A673 (cell line): ENCODE results near the gene SH3RF3. TPM values are rescaled to one million over a fixed set of nuclear protein-coding genes. Genes with fewer than 3 reads are reported as not detected.
"Not testable (repeated sequence)": the region's sequence is repeated elsewhere in the genome, so short reads cannot be mapped to it uniquely, and the experiment has no call there.

Experiments
- BruUV-seq: library from RNA; stranded (reverse); fragments of 400-500 nt; replicated peaks from 2 replicates; lab custom pipeline; 2021; lab: Mats Ljungman, UMichigan
- CTCF ChIA-PET: fragments of 300-600 bp; sonication (Branson Sonifier 250); formaldehyde crosslinking; loops from one replicate; lab custom pipeline; 2022; ENCODE audit warnings: antibody characterized with exemption; lab: Charles Lee
- POLR2A ChIA-PET: fragments of 300-600 bp; sonication (Branson Sonifier 250); formaldehyde crosslinking; loops from one replicate; lab custom pipeline; 2022; ENCODE audit warnings: antibody characterized with exemption; ENCODE audit not compliant: low non-redundant PET; lab: Charles Lee
- DNase-seq: peaks from one replicate; pipeline ENCODE4 v3.0.0-alpha.2; 2015; ENCODE audit warnings: low spot score
- H3K27ac ChIP-seq: fragments of 200-600 bp; sonication (generic); 2 replicates; pipeline ENCODE4 v1.5.1; 2016; ENCODE audit warnings: mixed run types, low read depth, mild to moderate bottlenecking, mixed read lengths, antibody characterized with exemption, low read length; ENCODE audit not compliant: poor library complexity, severe bottlenecking
- H3K27me3 ChIP-seq: fragments of 200-600 bp; sonication (generic); replicated peaks from 2 replicates; pipeline ENCODE4 v1.6.1; 2017; ENCODE audit warnings: mixed run types, low read depth, mild to moderate bottlenecking, mixed read lengths, antibody characterized with exemption, low read length; ENCODE audit not compliant: insufficient read depth, poor library complexity
- H3K36me3 ChIP-seq: fragments of 200-600 bp; sonication (generic); 2 replicates; pipeline ENCODE4 v1.6.1; 2016; ENCODE audit warnings: mixed run types, mild to moderate bottlenecking, mixed read lengths, antibody characterized with exemption, low read length; ENCODE audit not compliant: insufficient read depth, poor library complexity, severe bottlenecking
- H3K4me1 ChIP-seq: fragments of 200-600 bp; sonication (generic); 2 replicates; pipeline ENCODE4 v1.6.1; 2017; ENCODE audit warnings: mixed run types, mild to moderate bottlenecking, mixed read lengths, antibody characterized with exemption, low read length; ENCODE audit not compliant: insufficient read depth, poor library complexity, severe bottlenecking
- H3K4me3 ChIP-seq: fragments of 200-600 bp; sonication (generic); 2 replicates; pipeline ENCODE4 v1.5.1; 2016; ENCODE audit warnings: low read depth, mixed run types, mild to moderate bottlenecking, mixed read lengths, low read length; ENCODE audit not compliant: poor library complexity, severe bottlenecking
- H3K9me3 ChIP-seq: fragments of 200-600 bp; sonication (generic); 2 replicates; pipeline ENCODE4 v1.6.1; 2016; ENCODE audit warnings: mixed run types, low read depth, mild to moderate bottlenecking, mixed read lengths, antibody characterized with exemption, low read length; ENCODE audit not compliant: poor library complexity, severe bottlenecking
- CTCF ChIP-seq: fragments of 300-800, 200-600 bp; sonication (generic); conservative IDR thresholded peaks from 2 replicates; pipeline ENCODE4 v1.5.1; 2017; ENCODE audit warnings: low read depth, mild to moderate bottlenecking, antibody characterized with exemption, low read length, moderate library complexity, mixed read lengths
- EZH2 ChIP-seq: fragments of 200-600 bp; sonication (generic); IDR thresholded peaks from 2 replicates; pipeline ENCODE4 v1.6.1; 2017; ENCODE audit warnings: borderline replicate concordance, low read depth, mild to moderate bottlenecking, mixed read lengths, antibody characterized with exemption, low read length; ENCODE audit not compliant: poor library complexity, severe bottlenecking
- intact Hi-C: fragments of 100-400 bp; cut with micrococcal nuclease; formaldehyde crosslinking; loops from one replicate; pipeline ENCODE4 v1.10.0; 2022; ENCODE audit not compliant: unreplicated experiment
- total RNA-seq: library from RNA; stranded (reverse); gene quantifications from 2 replicates; pipeline ENCODE4 v1.2.3, GENCODE V29; 2021

SH3RF3 gene
- total RNA-seq, 1 experiment from 2014 or later: 0.15 TPM

- no peaks in the 10 kb centered on the region for H3K36me3 ChIP-seq
- H3K4me1 ChIP-seq: no peaks in the 10 kb centered on the region
- intact Hi-C loops: no loop called here
- no peak overlapping the region for H3K27ac ChIP-seq
- no peak for TF ChIP-seq CTCF
- no peaks in the 10 kb centered on the region for H3K27me3 ChIP-seq
- no peaks in the 10 kb centered on the region for H3K9me3 ChIP-seq
- CTCF ChIA-PET: no interaction called here
- no peak for DNase-seq
- POLR2A ChIA-PET: no interaction called here
- no TSS peak for BruUV-seq
- no peak overlapping the region for H3K4me3 ChIP-seq
Observed at GRCh38 chr2:109532728-109533076, 403.7 kb downstream of the SH3RF3 start.

GRCh38 chr2:109533823-109534222, 404.8 kb downstream of the SH3RF3 start:
- H3K4me1 ChIP-seq: no peaks in the 10 kb centered on the region
- POLR2A ChIA-PET: no interaction called here

GRCh38 chr2:109535217-109535946, 406.4 kb downstream of the SH3RF3 start:
- no peak overlapping the region for H3K4me3 ChIP-seq
- TF ChIP-seq EZH2 (no peak), CTCF (no peak)
- no peaks in the 10 kb centered on the region for H3K27me3 ChIP-seq
- ChIA-PET CTCF (no interaction called here), POLR2A (no interaction called here)
- intact Hi-C loops: no loop called here
- BruUV-seq: no TSS peak
- no peaks in the 10 kb centered on the region for H3K9me3 ChIP-seq
- no peaks in the 10 kb centered on the region for H3K4me1 ChIP-seq
- no peaks in the 10 kb centered on the region for H3K36me3 ChIP-seq
- DNase-seq: no peak
- no peak overlapping the region for H3K27ac ChIP-seq

More at GRCh38 chr2:109533823-109534222, 404.8 kb downstream of the SH3RF3 start:
- Histone ChIP-seq H3K36me3 (no peaks in the 10 kb centered on the region), H3K27me3 (no peaks in the 10 kb centered on the region), H3K9me3 (no peaks in the 10 kb centered on the region), H3K4me3 (no peak overlapping the region), H3K27ac (no peak overlapping the region)
- BruUV-seq: no TSS peak
- intact Hi-C loops: no loop called here
- no peak for DNase-seq
- TF ChIP-seq CTCF (no peak), EZH2 (no peak)
- CTCF ChIA-PET: interaction anchor here (1.8 kb wide), 1 partner anchor 12 kb away, joined by 5 read pairs; no protein-coding TSS in a partner anchor

GRCh38 chr2:109536556-109536955, 407.6 kb downstream of the SH3RF3 start:
- peak; percentile 33 for DNase-seq
- H3K27me3 ChIP-seq, POLR2A ChIA-PET, CTCF ChIA-PET, intact Hi-C loops, H3K9me3 ChIP-seq, H3K4me1 ChIP-seq, H3K4me3 ChIP-seq, H3K27ac ChIP-seq, BruUV-seq, H3K36me3 ChIP-seq: not testable (repeated sequence)
